ENCODE measurements around the gene KIAA1671.
"Not testable (repeated sequence)": the region's sequence is repeated elsewhere in the genome, so short reads cannot be mapped to it uniquely, and the experiment has no call there.

The KIAA1671 gene

GRCh38 chr22:24951942-24952836 lies at the start of gene KIAA1671:
TSS of gene KIAA1671 (plus strand) at chr22:24952716. CDS start at chr22:25028000, 75,284 bp downstream.
- peak; percentile 65 for DNase-seq

DNA sequence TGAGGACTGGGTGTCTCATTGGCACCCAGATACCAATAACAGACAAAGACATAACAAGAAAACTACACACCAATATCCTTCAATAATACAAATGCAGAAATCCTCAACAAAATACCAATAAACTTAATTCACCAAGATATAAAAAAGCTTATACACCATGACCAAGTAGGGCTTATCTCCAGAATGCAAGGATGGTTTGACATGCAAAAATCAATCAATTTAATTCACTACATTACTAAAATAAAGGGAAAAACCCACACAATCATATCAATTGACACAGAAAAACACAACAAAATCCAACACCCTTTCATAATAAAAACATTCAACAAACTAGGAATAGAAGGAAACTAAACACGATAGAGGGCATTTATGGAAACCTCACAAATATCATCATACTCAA lies 46.6 kb upstream of the KIAA1671 start:
- no peak for DNase-seq

DNA sequence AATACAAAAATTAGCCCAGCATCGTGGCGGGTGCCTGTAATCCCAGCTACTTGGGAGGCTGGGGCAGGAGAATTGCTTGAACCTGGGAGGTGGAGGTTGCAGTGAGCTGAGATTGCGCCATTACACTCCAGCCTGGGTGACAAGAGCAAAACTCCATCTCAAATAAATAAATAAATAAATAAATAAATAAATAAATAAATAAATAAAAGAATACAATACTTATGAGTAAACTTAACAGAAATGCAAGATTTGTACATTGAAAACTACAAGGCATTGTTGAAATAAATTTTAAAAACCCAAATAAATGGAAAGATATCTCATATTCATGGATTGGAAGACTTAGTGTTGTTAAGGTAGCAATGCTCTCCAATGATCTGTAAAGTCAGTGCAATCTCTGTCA lies 45.4 kb upstream of the KIAA1671 start:
- not testable (repeated sequence) for DNase-seq

- DNase-seq: no peak
Measured at GRCh38 chr22:24920029-24920428, 32.5 kb upstream of the KIAA1671 start.

GRCh38 chr22:24925586-24926427 lies 26.7 kb upstream of the KIAA1671 start:
- no peak for DNase-seq

- DNase-seq: no peak
Measured at GRCh38 chr22:24926428-24926725, 26.1 kb upstream of the KIAA1671 start.

- DNase-seq: no peak
Measured at GRCh38 chr22:24926849-24927579, 25.5 kb upstream of the KIAA1671 start.

- DNase-seq: no peak
Measured at GRCh38 chr22:24928322-24928721, 24.2 kb upstream of the KIAA1671 start.

DNA sequence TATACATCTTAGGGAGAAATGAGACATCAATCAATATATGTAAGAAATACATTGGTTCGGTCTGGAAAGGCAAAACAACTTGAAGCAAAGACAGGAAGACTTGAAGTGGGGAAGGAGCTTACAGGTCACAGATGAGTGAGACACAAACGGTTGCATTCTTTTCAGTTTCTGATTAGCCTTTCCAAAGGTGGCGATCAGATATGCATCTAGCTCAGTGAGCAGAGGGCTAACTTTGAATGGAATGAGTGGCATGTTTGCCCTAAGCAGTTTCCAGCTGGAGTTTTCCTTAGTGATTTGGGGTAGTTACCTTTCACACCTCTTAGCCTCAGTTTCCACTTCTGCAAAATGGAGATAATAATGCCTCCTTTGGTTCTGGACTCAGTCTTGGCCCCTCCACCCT lies 21.8 kb upstream of the KIAA1671 start:
- DNase-seq: no peak

DNA sequence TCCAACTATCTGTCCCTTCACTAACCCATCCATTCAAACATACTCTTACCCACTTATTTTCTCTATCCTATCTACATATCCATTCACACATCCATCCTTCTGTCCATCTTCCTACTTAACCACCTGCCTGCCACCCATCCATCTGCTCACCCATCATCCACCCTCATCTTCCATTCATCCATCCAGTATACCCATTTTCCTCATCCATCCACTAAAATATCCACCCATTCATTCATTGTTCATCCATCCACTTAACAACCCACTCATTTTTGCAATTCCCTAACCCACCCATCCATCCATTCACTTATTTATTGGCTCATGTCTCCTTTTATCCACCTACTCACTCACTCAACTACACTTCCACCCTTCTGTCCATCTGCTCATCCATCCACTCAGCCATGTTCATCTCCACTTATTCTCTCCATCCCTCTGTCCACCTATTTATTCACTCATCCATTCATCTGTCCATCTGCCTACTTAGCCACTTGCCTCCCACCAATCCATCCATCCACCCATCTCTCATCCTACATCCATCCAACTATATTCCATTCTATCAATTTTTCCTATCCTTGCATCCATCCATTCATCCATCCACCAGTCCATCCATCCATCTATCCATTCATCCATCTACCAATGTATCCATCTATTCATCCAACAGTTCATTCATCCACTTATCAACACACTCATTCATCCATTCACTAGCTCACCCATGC lies 16.6 kb upstream of the KIAA1671 start:
- no peak for DNase-seq

DNA sequence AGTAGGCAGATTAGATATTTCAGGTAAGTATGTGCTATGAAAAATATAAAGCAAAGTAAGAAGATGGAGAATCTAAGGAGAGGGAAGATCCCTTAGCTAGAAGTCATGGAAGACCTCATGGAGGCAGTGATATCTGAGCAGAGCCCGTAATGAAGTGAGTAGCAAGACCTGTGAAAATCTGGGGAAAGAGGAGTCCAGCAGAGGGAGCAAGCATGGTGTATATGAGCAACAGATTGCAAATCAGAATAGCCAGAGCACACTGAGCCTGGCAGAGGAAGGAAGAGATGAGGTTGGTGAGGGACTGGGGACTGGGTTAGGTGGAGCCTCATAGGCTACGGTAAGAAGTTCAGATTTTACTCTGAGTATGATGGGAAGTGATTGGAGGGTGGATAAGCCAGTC lies 15.4 kb upstream of the KIAA1671 start:
- peak; percentile 38 for DNase-seq

DNA sequence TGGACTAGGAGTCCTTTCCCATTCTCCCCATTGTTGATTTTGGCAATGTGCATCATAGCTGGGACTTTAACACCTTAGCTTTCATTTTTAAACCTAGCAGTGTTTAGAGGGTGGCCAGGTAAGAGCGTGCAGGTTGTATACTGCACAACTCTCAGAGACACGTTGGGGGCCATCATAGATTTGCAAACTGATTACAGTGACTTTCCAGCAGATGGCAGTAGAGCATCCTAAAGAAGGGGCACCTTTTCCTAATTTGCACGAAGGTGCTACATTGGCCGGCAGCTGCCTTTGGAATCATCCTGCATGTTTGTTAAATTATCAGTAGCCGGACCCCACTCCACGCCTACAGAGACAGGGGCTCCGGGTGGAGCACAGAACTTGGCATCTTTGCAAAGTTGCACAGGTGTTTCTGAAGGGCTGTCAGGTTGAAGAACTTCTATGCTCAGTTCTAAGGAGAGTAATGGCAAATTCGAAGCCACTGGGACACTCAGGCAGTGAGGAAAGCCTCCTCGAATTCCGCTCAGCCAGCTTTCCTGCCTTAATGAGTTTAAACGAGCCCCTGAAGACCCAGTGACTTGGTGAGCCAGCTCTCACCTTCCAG lies 13.7 kb upstream of the KIAA1671 start:
- DNase-seq: peak; percentile 78

DNA sequence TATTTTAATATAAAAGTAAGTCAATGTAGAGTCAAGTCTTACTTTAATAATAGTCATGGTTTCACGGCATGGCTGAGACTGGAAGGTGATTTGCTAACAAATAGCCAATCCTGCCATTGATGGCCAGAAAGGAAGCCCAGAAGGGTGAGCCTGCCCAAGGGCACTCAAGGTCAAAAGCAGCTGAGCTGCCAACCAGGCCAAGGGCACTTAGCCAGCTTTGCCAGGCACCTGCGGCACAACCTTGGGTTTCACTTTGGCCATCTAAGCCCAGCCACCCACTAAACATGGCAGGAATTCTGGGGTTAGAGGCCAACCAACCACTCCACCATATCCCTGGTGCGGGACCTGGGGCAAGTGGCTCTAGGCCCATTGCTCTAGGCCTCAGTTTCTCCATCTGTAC lies 10.2 kb upstream of the KIAA1671 start:
- no peak for DNase-seq

DNA sequence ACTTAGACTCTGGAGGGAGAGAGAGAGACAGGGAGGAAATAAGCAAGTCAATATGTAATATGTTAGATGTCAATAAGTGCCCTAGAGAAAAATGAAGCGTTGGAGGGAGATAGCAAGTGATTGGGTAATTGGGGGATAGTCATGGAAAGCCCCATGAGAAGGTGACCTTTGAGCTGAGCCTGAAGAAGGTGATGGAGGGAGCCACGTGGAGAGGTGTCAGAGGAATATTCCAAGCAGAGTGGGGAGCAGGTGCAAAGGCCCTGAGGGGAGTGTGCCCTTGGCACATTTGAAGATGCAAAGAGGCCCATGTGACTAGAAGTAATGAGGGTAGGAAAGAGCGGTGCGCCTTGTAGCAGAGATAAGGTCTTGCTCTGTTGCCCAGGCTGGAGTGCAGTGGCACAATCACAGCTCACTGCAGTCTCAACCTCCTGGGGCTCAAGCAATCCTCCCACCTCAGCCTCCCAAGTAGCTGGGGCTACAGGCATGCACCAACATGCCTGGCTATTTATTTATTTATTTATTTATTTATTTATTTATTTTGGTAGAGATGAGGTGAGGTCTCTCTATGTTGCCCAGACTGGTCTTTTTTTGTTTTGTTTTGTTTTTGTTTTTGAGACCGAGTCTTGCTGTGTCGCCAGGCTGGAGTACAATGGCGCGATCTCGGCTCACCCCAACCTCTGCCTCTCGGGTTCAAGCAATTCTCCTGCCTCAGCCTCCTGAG lies 8.1 kb upstream of the KIAA1671 start:
- no peak for DNase-seq

- no peak for DNase-seq
Measured at GRCh38 chr22:24945430-24945829, 7.1 kb upstream of the KIAA1671 start.

DNA sequence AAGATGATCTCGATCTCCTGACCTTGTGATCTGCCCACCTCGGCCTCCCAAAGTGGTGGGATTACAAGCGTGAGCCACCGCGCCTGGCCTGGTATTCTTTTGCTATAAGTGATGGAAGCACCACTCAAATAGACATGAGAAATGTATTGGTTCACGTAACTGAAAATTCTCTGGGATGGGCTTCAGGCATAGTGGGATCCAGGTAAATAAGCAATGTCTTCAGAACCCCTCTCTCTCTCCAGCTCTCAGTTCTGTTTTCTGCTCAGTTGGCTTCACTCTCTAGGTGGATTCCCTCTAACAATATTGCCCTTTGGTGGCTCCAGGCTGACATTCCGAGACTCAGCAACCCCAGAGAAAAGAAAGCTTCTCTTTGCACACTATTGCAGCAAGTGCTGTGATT lies 5.1 kb upstream of the KIAA1671 start:
- DNase-seq: no peak

DNA sequence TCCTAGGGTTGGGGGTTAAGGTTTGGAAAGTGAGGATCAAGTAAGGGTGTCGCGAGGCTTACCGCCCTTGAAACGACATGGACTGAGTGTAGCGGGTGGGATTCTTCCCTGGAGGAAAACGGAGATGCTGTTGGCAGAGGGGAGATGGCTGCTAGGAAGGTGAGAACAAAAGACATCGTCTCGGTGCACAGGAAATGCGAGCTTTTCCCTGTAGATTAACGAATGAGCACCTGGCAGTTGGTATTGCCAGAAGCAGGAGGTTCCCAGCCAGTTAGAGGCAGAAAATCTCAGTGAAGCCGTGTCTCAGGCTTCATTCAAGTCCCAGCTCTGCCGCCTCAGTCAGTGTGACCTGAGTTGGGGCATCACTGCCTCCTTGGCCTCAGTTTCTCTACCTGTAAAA lies 4.6 kb upstream of the KIAA1671 start:
- no peak for DNase-seq

DNA sequence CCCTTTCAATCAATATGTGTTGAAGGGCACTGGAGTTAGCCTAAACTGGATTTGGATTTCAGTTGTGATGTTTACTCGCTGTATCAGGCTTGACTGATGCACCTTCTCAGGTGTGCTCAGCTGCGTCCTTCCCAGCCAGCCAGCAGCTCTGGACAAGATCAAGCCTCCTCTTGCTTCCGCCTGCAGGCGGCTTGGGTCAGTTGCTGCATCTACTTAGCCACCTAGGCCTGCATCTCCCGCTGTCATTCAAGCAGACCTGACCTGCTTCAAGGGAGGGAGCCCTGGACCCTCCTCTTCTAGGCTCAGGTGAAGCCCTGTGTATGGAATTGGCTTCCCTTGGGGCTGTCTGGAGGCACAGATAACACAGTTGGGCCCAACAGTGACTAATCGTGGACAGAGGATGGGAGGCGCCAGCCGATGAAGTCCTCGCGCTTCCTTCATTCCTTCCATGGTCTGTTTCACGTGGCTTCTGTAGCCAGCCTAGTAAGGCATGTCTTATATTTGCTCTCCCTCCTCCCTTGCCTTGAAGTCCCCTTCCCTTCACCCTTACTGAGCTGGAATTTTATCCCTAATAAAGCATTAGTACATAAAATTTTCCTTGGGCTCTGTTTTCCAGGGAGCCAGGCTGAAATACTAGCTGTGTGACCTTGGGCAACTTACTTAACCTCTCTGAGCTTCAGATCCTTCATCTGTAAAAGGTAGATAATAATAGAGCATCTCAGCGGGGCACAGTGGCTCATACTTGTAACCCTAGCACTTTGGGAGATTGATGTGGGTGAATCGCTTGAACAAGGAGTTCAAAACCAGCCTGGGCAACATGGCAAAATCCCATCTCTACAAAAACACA lies 3.9 kb upstream of the KIAA1671 start:
- no peak for DNase-seq

DNA sequence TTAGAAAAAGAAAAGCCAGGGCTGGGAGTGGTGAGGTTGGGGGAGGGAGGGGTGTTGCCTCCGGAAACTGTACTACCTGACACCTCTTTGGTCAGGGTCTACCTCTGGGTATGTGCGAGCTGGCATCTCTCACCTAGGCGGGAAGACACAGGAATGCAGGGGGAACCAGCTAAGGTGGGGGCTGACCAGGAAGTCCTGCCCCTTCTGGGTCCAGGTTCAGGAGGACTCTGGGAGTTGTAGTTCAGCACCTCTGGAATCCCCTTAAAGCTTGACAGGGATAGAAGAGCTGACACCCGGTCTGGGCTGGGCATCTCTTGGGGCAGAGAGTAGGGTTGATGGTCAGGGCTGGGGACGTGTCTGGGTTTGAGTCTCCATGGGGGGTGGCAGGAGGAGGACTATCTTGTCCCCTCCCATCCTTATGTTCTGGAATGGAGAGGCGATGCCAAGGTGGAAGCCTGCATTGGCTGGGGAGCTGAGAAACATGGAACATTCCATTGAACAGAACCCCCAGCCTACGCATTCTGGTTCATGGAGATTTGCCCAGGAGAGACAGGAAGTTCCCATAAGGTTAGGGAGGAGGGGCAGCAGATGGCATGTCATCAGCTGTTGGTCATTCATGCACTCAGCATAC lies 2.1 kb upstream of the KIAA1671 start:
- no peak for DNase-seq

DNA sequence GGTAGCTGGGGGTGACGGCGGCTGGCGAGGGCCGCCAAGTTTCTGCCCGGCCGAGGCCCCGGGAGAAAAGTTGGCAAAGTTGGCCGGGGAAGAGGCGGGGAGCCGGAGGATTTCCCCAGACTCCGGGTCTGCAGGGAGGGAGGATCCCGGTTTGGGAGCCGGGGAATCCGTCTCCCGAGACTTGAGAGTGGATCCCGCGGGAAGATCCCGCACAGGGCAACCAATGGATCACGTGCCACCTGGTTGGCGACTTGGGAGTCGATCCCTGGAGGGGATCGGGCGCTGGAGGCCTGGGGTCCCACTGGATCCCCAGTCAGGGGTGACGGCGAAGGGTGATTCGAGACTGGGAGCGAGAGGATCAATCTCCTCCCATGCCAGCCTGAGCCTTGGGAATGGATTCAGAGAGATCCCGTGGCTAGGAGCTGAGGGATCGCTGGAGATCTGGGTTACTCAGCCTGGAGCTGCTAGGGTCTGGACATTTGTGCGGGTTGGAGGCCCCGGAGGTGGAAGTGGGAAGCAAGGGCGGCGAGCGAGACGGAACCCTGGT lies 394 bp downstream of the KIAA1671 start:
- DNase-seq: peak; percentile 43
